KBM-7 (cell line): ENCODE data around the gene RAB3IL1.

Source experiments
- DNase-seq: peaks from one replicate; pipeline ENCODE4 v3.0.0-alpha.2; 2015
- in situ Hi-C: fragments of 300-500 bp; cut with MboI; formaldehyde crosslinking; loops from 2 replicates; pipeline ENCODE4 v1.14.3; 2020; ENCODE audit warnings: low sequenced_read_pairs, low pct_unique_long_range_greater_than_20kb, mixed read lengths

RAB3IL1 gene

DNA sequence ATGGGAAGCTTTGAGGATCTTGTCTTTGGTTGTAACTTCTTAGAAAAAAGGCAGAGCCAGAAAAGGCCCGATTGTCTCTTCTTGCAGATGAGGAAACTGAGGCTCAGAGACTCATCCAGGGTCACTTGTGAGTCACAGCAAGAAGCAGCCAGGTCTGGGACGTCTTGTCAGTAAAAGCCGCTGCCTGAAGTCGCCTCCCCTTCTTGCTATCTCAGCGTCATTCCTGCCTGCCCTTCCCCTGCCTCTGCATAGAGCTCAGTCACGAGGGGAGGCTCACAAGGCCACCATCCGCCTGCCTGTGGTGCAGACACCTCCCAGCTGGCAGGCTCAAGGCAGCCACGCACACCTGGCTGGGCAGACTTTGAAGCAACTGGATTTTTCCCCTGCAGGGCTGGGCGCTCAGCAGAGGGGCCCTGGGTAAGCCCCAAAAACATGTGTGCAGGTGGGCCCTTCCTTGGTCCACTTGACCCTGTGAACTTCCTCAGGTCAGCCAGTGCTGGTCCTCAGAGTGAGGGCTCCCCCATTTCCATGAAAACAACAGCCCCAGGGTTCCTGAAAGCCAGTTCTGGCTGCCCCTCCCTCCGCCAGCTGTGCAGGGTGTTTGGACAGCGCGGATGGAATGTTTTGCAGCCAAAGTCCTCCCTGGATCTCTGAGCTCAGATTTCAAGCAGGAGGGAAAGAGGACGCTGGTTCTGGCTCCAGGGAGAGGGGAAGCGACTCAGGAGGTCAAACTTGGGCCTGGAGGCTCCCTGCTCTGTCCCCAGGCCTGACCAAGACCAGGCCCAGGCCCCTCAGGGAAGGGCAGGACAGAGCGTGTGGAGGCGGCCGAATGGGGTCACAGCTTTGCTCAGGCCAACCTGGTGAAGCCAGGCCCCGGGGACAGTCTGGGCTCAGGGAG lies 6.0 kb upstream of the RAB3IL1 start:
- peak; percentile 41 for DNase-seq
- in situ Hi-C loops, result no loop called here

- DNase-seq, result peak; percentile 92
- in situ Hi-C loops, result no loop called here
Measured at GRCh38 chr11:61922539-61922938, 5.2 kb upstream of the RAB3IL1 start.

GRCh38 chr11:61921446-61921845 lies 4.1 kb upstream of the RAB3IL1 start:
- in situ Hi-C loops, result no loop called here
- DNase-seq, result no peak

GRCh38 chr11:61919705-61920631 lies 2.6 kb upstream of the RAB3IL1 start:
- no peak for DNase-seq
- in situ Hi-C loops, result no loop called here

- in situ Hi-C loops, result no loop called here
- DNase-seq, result no peak
Measured at GRCh38 chr11:61918938-61919704, 1.8 kb upstream of the RAB3IL1 start.

GRCh38 chr11:61918251-61918937 lies 1.0 kb upstream of the RAB3IL1 start:
- in situ Hi-C loops, result no loop called here
- DNase-seq, result no peak

- in situ Hi-C loops, result no loop called here
- no peak for DNase-seq
Measured at GRCh38 chr11:61916737-61917333, 531 bp downstream of the RAB3IL1 start.

DNA sequence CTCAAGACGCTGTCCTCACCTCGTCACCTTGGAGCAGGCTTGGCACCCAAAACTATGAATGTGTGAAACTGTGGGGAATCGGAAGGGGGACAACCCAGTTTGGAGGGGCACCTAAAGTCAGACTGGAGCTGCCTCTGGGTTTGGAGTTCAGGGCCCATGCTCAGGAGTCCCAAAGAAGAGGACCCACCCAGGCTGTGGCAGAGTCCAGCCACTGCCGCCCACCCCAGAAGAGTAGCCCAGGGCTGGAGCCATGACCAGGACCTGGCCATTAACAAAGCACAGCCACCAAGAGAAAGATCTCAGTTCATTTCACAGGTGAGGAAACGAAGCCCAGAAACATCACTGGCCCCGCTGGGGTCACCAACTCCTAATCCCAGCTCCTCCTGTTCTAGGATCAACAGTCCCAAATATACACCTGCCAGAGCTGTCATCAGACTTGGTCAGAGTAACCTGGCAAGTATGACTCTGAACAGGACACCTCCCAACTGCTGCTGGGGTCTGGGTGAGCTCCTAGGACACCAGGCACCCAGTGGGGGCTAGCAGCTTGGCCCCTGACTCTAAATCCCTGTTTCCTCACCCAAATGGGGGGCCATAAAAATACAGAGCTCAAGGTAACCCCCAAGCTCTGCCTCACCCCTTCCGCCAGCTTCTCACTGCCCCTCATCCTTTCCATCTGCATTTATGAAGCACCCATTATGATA lies 2.7 kb downstream of the RAB3IL1 start:
- no peak for DNase-seq
- in situ Hi-C loops, result no loop called here

- no peak for DNase-seq
- in situ Hi-C loops, result no loop called here
Measured at GRCh38 chr11:61913699-61914395, 3.5 kb downstream of the RAB3IL1 start.

GRCh38 chr11:61912991-61913698 lies 4.2 kb downstream of the RAB3IL1 start:
- no peak for DNase-seq
- in situ Hi-C loops, result no loop called here

GRCh38 chr11:61912530-61912898 lies 4.9 kb downstream of the RAB3IL1 start:
- in situ Hi-C loops, result no loop called here
- DNase-seq, result peak; percentile 73

DNA sequence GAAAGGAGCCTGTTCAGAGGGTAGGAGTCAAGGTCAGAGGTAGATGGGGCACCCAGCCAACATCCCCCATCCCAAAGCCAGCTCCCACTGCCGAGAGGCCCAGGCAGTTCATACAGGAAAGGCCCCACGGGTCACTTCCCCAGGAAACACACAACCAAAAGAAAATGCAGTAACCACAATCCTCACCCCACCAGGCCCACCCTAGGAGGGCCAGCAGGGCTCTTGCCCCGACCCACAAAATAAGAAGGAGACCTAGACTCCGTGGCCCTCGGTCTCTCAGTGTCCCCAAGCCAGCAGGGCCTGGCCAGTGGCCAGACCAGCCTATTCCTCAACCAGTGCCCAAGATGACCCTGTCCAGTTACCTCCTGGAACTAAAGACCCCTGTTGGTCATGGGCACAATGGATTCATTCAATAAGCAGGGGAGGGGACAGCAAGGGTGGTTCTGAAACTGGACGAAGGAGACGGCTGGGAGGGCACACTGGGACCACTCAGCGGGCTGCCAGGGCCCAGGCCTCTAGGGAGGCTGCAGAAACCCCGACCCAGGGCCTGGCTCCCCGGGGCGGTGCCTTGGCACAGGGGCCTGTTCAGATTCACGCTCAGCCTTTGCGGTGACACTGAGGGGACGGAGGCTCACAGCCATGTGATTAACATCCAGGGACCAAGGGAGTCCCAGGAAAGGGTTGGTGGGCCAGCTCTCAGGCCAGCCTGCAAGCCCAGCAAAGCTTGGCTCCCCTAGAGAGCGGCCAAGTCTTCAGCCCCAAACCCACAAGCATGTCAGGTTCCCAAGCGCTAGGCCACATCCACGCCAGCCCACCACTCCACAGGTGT lies 5.5 kb downstream of the RAB3IL1 start:
- in situ Hi-C loops, result no loop called here
- DNase-seq, result peak; percentile 19

GRCh38 chr11:61911128-61911700 lies 6.2 kb downstream of the RAB3IL1 start:
- DNase-seq, result no peak
- in situ Hi-C loops, result no loop called here

DNA sequence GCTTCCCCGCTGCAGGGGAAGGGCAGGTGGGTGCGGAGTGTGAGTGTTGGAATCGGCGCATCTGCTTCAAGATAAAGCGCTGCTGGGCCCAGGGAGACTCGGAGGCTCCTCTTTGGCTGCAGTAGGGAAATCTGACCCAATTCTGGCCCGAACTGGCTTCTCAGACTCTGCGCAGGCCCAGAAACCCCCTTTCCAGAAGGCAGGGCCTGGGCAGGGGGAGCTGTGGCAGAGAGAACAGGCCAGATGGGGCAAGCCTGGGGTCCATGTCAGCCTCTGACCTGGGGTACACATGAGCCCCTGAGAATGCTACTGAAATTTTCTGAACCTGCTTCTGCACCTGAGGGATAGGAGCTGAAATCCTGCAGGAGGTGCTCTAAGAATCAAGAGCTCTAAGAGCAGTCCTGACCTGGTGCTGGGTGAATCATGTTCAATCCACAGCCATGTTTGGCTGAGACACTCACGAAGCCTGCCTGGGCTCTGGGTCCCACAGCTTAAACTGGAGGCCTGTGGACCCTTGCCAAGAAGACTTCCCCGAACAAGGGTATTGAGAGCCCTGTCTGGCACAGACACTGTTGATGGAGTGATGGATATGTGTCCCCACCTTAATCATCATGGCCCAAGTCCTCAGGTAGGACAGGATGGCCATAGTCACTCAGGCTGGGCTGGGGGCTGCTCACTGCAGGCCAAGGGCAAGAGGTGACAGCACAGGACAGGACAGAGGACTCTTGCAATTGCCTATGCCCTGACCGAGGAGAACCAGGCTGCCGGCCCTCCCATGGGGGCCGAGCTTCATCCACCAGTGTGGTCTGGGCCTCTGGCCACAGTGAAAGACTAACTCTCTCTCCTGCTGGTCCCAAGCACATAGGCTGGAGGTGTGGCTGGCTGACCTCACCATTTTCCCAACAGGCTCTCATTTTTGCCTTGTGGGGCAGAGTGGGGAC lies 6.9 kb downstream of the RAB3IL1 start:
- no peak for DNase-seq
- in situ Hi-C loops, result no loop called here
